HG02759 (cell line): ENCODE results near the gene THEM5.
A peak's percentile ranks its signal among the peaks of the same experiment; 100 is the strongest.

Experiments
- ATAC-seq: cut with Tn5 transposase; IDR thresholded peaks from one replicate; pipeline ENCODE4 v1.9.1; 2021; ENCODE audit warnings: mild to moderate bottlenecking, moderate library complexity; ENCODE audit not compliant: unreplicated experiment

Gene THEM5

GRCh38 chr1:151841141-151841540, 12.4 kb downstream of the THEM5 start:
- no peak for ATAC-seq

- ATAC-seq: no peak
Observed at GRCh38 chr1:151840421-151840820, 13.1 kb downstream of the THEM5 start.

GRCh38 chr1:151839457-151840403, 13.8 kb downstream of the THEM5 start, which contains the start of gene C2CD4D:
Gene C2CD4D, minus strand, starts transcription at chr1:151839820. Its CDS starts 831 bp downstream, at chr1:151838989.
- peak; percentile 49 for ATAC-seq

GRCh38 chr1:151839082-151839412, 14.5 kb downstream of the THEM5 start:
- ATAC-seq: no peak

- ATAC-seq: no peak
Observed at GRCh38 chr1:151838222-151839081, 15.1 kb downstream of the THEM5 start.

- no peak for ATAC-seq
Observed at GRCh38 chr1:151837884-151838221, 15.7 kb downstream of the THEM5 start.

GRCh38 chr1:151837197-151837596, 16.3 kb downstream of the THEM5 start:
- ATAC-seq: no peak

- ATAC-seq: no peak
Observed at GRCh38 chr1:151835596-151835995, 17.9 kb downstream of the THEM5 start.

GRCh38 chr1:151834239-151834638, 19.3 kb downstream of the THEM5 start:
- ATAC-seq: no peak

- ATAC-seq: no peak
Observed at GRCh38 chr1:151833172-151833900, 20.2 kb downstream of the THEM5 start.

GRCh38 chr1:151832318-151832980, 21.1 kb downstream of the THEM5 start:
- no peak for ATAC-seq

GRCh38 chr1:151831605-151832004, 21.9 kb downstream of the THEM5 start, which contains the start of gene RORC:
Gene RORC, minus strand, starts transcription at chr1:151831802. Its CDS starts 38 bp downstream, at chr1:151831764.
- ATAC-seq: no peak

- ATAC-seq: no peak
Observed at GRCh38 chr1:151831256-151831591, 22.3 kb downstream of the THEM5 start.

GRCh38 chr1:151830055-151830454, 23.5 kb downstream of the THEM5 start:
- ATAC-seq: no peak

- no peak for ATAC-seq
Observed at GRCh38 chr1:151829352-151830046, 24.0 kb downstream of the THEM5 start.

- no peak for ATAC-seq
Observed at GRCh38 chr1:151828921-151829320, 24.6 kb downstream of the THEM5 start.

GRCh38 chr1:151827853-151828252, 25.7 kb downstream of the THEM5 start:
- no peak for ATAC-seq

- no peak for ATAC-seq
Observed at GRCh38 chr1:151825751-151826660, 27.5 kb downstream of the THEM5 start.

GRCh38 chr1:151825204-151825603, 28.3 kb downstream of the THEM5 start:
- no peak for ATAC-seq
